IPS-15b (cell line): ENCODE measurements around the gene RTN1.

ENCODE experiments used
- H3K27me3 ChIP-seq: one replicate; pipeline ENCODE4 v1.6.1; 2013; ENCODE audit warnings: low read length; ENCODE audit not compliant: control insufficient read depth, insufficient read depth
- H3K36me3 ChIP-seq: one replicate; pipeline ENCODE4 v1.6.1; 2013; ENCODE audit warnings: low read length; ENCODE audit not compliant: control insufficient read depth, insufficient read depth
- H3K4me1 ChIP-seq: one replicate; pipeline ENCODE4 v1.6.1; 2013; ENCODE audit warnings: mild to moderate bottlenecking, low read length; ENCODE audit not compliant: control insufficient read depth, insufficient read depth
- H3K4me3 ChIP-seq: one replicate; pipeline ENCODE4 v1.5.1; 2013; ENCODE audit warnings: low read depth, low read length
- H3K9ac ChIP-seq: one replicate; pipeline ENCODE4 v1.6.1; 2013; ENCODE audit warnings: low read depth, mild to moderate bottlenecking, low read length
- H3K9me3 ChIP-seq: one replicate; pipeline ENCODE4 v1.6.1; 2013; ENCODE audit warnings: mild to moderate bottlenecking, low read length; ENCODE audit not compliant: control insufficient read depth, insufficient read depth

RTN1 gene, protein sequence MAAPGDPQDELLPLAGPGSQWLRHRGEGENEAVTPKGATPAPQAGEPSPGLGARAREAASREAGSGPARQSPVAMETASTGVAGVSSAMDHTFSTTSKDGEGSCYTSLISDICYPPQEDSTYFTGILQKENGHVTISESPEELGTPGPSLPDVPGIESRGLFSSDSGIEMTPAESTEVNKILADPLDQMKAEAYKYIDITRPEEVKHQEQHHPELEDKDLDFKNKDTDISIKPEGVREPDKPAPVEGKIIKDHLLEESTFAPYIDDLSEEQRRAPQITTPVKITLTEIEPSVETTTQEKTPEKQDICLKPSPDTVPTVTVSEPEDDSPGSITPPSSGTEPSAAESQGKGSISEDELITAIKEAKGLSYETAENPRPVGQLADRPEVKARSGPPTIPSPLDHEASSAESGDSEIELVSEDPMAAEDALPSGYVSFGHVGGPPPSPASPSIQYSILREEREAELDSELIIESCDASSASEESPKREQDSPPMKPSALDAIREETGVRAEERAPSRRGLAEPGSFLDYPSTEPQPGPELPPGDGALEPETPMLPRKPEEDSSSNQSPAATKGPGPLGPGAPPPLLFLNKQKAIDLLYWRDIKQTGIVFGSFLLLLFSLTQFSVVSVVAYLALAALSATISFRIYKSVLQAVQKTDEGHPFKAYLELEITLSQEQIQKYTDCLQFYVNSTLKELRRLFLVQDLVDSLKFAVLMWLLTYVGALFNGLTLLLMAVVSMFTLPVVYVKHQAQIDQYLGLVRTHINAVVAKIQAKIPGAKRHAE

DNA sequence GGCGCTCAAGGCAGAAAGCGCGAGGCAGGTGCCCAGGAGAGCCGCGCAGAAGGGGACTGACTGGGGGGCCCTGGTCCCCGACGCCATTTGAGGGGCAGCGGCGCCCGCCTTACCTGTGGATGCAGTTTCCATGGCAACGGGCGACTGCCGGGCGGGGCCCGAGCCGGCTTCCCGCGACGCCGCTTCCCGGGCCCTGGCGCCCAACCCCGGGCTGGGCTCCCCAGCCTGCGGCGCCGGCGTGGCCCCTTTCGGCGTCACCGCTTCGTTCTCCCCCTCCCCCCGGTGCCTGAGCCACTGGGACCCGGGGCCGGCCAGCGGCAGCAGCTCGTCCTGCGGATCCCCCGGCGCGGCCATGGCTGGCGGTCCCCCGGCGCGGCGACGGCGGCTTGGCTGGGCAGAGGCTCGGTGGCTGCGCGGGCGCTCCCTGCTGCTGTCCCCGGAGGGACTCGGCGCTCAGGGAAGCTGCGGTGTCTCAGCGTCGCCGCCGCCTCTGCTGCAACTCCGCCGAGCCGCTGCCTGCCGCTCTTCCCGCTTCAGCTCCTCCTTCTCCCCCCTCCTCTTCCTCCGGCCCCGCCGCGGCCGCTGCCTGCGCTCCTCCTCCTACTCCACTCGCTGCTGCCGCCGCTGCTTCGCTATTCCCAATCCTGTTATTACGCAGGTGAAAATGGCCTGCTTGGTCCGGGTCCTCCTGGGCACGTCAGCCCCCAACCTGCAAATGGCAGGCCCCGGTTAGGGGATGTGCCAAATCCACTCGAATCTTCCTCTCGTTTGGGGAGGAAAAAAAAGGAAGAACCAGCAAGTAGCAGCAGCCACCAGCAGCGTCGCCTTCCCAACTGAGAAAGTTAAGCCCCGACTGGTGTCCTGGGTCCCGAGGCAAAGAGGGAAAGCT is at the start of gene RTN1:
RTN1 (minus strand) TSS at position 500 of the 889 bp plus-strand sequence; CDS start at position 354, 146 bp downstream.
- Histone ChIP-seq H3K27me3 (peaks cover 50% of the 10 kb centered on the region), H3K9ac (peak within 1 kb of the TSS; percentile 1), H3K36me3 (no peaks in the 10 kb centered on the region), H3K4me1 (peaks cover 2% of the 10 kb centered on the region), H3K9me3 (no peaks in the 10 kb centered on the region), H3K4me3 (peak within 1 kb of the TSS; percentile 78)

GRCh38 chr14:59920378-59920683 is 49.8 kb upstream of the RTN1 start:
- peak overlapping the region; percentile 71 for H3K4me3 ChIP-seq
- no peaks in the 10 kb centered on the region for H3K9me3 ChIP-seq
- H3K36me3 ChIP-seq, result no peaks in the 10 kb centered on the region
- peaks cover 7% of the 10 kb centered on the region for H3K27me3 ChIP-seq
- H3K9ac ChIP-seq, result no peak overlapping the region
- H3K4me1 ChIP-seq, result no peaks in the 10 kb centered on the region

DNA sequence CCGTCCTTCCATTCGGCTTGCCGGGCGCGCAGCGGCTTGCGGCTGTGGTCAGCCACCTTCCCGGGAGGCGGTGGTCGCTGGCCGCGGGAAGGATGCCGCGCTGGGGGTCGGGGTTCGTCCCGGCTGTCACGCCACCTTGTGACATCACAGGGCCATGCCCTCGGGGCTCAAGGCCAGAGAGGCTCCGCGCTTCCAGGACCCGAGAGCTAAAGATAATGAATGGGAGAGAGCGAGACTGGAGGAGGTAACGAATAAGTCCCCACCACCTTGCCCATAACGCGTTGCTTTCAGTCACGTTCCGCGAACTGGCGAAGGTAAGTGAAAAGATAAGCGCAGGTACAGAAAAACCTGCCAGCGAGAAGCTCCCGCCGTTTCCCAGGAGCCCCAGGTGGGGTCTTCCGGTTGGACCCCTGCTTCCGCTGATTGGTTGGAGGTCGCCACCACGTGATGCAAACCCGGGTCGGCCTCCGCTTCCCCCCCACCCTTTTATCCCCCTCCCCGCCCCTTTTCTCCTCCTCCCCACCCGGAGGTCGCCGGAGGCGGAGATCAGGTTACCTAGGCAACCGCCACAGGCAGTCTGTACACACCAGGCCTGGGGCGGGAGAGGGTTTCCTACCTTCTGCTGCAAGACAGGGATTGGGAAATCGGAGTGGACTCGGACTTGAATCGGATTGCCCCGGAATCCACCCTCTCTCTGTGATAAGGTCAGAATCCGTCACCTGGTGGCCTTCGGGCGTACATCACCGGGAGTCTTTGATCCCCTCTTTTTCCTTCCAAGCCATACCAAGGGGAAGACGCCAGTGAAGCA is 49.2 kb upstream of the RTN1 start, which contains the start of gene LRRC9:
LRRC9 (plus strand) TSS at position 575 of the 808 bp plus-strand sequence.
- no peaks in the 10 kb centered on the region for H3K36me3 ChIP-seq
- peak within 1 kb of the TSS; percentile 98 for H3K4me3 ChIP-seq
- no peaks in the 10 kb centered on the region for H3K9me3 ChIP-seq
- H3K27me3 ChIP-seq, result peaks cover 7% of the 10 kb centered on the region
- H3K9ac ChIP-seq, result peak within 1 kb of the TSS; percentile 65
- no peaks in the 10 kb centered on the region for H3K4me1 ChIP-seq

- Histone ChIP-seq H3K4me3 (peak overlapping the region; percentile 98), H3K36me3 (no peaks in the 10 kb centered on the region), H3K9ac (peak overlapping the region; percentile 65), H3K4me1 (no peaks in the 10 kb centered on the region), H3K9me3 (no peaks in the 10 kb centered on the region), H3K27me3 (peaks cover 7% of the 10 kb centered on the region)
Observed at GRCh38 chr14:59918824-59919569, 48.4 kb upstream of the RTN1 start.

DNA sequence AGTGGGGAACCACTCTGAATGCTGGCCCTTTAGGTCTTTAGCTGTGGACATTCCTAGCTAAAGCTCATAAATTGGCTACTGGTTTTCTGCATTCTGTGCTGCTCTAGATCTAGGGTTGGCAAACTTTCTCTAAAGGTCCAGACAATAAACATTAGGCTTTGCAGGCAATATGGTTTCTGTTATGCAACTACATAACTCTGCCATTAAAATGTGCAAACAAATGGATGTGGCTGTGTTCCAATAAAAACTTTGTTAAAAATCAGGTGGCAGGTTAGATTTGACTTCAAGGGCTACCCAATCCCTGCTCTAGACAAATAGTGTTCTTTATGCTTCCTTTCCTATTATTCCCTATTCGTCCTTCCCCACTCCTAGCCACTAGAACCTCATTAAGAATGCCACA is 42.6 kb upstream of the RTN1 start:
- no peaks in the 10 kb centered on the region for H3K27me3 ChIP-seq
- no peak overlapping the region for H3K9ac ChIP-seq
- H3K4me1 ChIP-seq, result no peaks in the 10 kb centered on the region
- no peaks in the 10 kb centered on the region for H3K36me3 ChIP-seq
- H3K4me3 ChIP-seq, result no peak overlapping the region
- no peaks in the 10 kb centered on the region for H3K9me3 ChIP-seq

DNA sequence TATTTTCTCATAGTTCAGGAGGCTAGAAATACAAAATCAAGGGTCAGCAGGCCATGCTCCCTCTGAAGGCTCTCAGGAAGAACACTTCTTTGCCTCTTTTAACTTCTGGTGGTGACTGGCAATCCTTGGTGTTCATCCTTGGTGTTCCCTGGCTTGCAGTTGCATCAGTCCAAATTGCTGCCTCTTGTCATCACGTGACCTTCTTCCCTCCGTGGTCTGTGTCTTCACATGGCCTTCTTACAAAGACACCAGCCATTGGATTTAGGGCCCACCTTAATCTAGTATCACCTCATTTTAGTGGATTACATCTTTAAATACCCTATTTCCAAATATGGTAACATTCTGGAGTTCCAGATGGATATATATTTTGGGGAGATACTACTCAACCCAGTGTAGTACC is 41.9 kb upstream of the RTN1 start:
- Histone ChIP-seq H3K27me3 (no peaks in the 10 kb centered on the region), H3K4me1 (no peaks in the 10 kb centered on the region), H3K4me3 (no peak overlapping the region), H3K9ac (no peak overlapping the region), H3K9me3 (no peaks in the 10 kb centered on the region), H3K36me3 (no peaks in the 10 kb centered on the region)

DNA sequence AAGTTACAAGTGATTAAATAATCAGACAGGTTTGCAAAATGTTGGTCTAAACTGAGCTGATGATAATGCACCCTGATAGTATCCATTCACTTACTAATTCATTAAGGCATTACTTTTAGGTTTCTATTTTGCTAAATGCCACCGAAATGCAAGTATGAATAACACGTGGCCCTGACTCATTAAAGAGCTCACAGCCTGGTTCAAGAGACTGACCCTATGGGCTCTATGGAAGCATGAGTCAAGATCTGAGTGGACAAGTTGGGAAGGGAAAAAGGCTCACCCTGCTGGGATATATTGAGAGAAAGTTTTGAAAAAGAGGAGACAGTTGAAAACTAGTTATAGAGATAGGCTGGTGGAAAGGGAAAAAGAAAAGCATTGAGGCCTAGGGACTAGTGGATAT is 34.6 kb upstream of the RTN1 start:
- H3K4me3 ChIP-seq, result no peak overlapping the region
- no peak overlapping the region for H3K9ac ChIP-seq
- H3K9me3 ChIP-seq, result no peaks in the 10 kb centered on the region
- no peaks in the 10 kb centered on the region for H3K4me1 ChIP-seq
- H3K36me3 ChIP-seq, result no peaks in the 10 kb centered on the region
- H3K27me3 ChIP-seq, result no peaks in the 10 kb centered on the region

DNA sequence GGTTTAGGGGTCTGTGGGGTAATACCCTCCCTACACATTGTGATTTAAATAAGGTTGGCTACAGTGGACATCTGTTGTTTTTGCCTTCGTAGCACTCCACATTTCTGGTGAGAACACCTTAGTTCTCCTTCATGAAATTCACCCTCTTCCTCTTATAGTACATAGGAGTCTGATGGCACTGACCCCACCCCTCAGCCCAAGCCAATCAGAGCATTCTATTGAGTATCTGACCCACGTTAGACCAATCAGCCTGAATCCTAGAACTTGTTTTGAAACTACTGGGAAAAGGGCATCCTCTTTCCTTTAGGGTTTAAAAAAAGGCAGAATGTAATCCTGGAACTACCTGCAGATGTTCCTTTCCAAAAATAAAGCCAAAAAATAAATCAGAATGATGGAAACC is 33.6 kb upstream of the RTN1 start:
- no peak overlapping the region for H3K4me3 ChIP-seq
- no peaks in the 10 kb centered on the region for H3K4me1 ChIP-seq
- no peaks in the 10 kb centered on the region for H3K9me3 ChIP-seq
- no peaks in the 10 kb centered on the region for H3K27me3 ChIP-seq
- H3K9ac ChIP-seq, result no peak overlapping the region
- H3K36me3 ChIP-seq, result no peaks in the 10 kb centered on the region

DNA sequence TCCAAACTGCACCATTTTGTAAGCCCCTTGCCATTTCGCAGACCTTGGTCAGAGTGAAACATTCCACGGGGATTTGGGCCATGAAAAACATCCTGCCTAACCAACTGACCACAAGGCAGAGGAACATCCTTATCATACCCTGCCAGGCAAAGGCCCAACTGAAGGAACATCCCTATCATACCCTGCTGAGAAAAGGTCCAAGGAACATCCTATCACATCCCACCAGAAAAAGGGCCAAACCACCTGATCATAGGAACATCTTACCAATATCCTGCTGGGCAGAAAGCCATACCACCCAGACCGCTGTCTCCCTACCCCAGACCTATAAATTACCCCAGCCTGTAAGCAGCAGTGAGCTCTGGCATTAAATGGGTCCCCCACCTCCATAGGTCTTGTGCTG is 30.0 kb upstream of the RTN1 start:
- no peaks in the 10 kb centered on the region for H3K4me1 ChIP-seq
- H3K9me3 ChIP-seq, result no peaks in the 10 kb centered on the region
- no peak overlapping the region for H3K4me3 ChIP-seq
- no peak overlapping the region for H3K9ac ChIP-seq
- no peaks in the 10 kb centered on the region for H3K27me3 ChIP-seq
- no peaks in the 10 kb centered on the region for H3K36me3 ChIP-seq

DNA sequence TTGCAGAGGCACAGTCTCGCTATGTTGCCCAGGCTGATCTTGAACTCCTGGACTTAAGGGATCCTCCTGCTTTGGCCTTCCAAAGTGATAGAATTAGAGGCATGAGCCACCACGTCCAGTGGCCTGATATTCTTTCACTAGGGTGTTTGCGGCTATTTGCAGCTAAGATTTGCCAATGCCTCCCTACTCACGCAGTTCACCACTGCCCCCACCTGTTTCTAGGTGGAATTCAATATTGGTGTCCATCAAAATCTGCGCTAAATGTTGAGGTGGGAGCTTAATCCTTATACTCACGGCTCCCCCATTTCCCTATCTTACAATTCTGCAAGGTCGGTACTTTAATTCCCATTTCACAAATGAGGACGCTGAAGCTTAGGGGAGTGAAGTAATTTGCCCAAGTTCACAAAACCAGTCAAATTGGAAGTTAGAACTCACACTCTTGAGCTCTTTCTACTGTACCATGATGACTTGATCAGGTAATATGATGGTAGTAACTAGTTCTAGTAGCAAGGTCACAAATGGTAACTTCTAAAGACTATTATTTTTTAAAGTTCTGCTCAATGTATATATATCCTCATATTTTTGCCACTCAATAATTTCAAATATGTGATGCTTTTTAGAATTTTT is 27.3 kb upstream of the RTN1 start:
- no peaks in the 10 kb centered on the region for H3K9me3 ChIP-seq
- H3K36me3 ChIP-seq, result no peaks in the 10 kb centered on the region
- H3K4me3 ChIP-seq, result no peak overlapping the region
- H3K4me1 ChIP-seq, result no peaks in the 10 kb centered on the region
- H3K27me3 ChIP-seq, result no peaks in the 10 kb centered on the region
- H3K9ac ChIP-seq, result no peak overlapping the region
